ENCODE measurements around the gene DFFB.

DNA sequence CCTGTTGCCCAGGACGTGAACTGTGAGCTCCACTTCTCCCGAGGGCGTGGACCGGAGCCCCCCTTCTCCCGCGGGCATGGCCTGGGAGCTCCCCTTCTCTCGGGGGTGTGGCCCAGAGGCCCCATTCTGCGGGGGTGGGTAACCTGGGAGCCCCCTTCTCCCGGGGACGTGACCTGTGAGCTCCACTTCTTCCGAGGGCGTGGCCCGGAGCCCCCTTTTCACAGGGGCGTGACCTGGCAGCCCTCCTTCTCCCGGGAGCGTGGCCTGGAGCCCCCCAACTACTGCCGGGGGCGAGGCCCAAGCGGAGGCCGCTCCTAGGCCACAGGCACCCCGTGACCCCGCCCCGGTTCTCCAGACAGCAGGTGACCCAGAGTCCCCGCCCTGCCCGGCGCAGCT lies 42.5 kb downstream of the DFFB start:
- TF ChIP-seq POLR2AphosphoS5 (IDR thresholded peaks at IDR 0.05; ENCODE audit: low read depth, low read length) (no peak), POLR2A (IDR thresholded peaks at IDR 0.05; ENCODE audit: low read depth, low read length) (no peak), TAF1 (IDR thresholded peaks at IDR 0.05; ENCODE audit: borderline replicate concordance, low read depth, low read length) (no peak)
